NB4 (cell line): ENCODE results near the gene HTRA3.

ENCODE experiments used
- CTCF ChIP-seq: IDR thresholded peaks from one replicate; pipeline ENCODE4 v1.5.1; 2012; ENCODE audit warnings: low read depth, low read length
- TF ChIP-seq, protein P1 (sequence below): IDR thresholded peaks from 2 replicates; pipeline ENCODE4 v1.6.1; 2011; ENCODE audit warnings: low read depth, low read length

DNA sequence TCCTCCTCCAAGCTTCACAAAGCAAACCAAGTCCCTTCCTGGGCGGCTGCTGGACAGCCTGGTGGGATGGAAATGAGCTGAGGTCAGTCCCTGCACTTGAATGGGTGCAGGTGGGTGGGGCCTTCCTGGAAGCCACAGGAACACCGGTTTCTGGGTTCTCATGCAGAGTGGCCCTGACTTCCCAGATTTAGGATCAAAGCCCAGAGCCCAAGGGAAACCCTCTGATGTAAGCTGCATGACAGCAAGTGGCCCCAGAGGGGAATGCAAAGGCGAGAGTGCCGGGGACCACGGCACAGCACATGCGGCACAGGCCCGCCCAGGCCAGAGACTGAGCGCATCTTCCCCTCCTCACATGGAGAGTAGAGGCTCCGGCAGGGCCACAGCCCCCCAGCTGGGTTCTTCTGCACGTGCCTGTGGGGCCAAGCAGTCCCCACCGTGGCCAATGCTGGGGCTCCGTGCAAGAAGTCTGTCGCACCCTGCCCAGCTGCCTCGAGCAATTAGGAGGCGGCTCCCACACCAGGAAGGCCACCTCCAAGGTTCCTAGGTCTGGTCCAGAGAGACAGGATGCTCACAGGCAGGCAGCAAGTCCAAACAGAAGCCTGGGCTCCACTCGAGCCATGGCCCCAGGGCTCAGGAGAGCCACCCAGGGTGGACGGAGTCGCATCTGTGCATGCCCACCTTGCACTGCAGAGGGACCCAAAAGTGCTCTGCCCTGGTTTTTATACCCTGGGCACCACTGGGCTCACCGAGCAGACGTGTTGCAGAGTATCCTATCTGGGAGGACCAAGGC is 83.0 kb downstream of the HTRA3 start:
- TF ChIP-seq, protein P1, sequence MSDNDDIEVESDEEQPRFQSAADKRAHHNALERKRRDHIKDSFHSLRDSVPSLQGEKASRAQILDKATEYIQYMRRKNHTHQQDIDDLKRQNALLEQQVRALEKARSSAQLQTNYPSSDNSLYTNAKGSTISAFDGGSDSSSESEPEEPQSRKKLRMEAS: no peak
- TF ChIP-seq CTCF: no peak
